GM12891 (cell line): ENCODE results near the gene KIF24.
"Not testable (repeated sequence)": the region's sequence is repeated elsewhere in the genome, so short reads cannot be mapped to it uniquely, and the experiment has no call there.

Experiments used
- PAX5 ChIP-seq: IDR thresholded peaks from 2 replicates; pipeline ENCODE4 v1.6.1; 2011; ENCODE audit warnings: low read length, moderate library complexity, mild to moderate bottlenecking; ENCODE audit not compliant: insufficient read depth, severe bottlenecking
- POLR2A ChIP-seq: IDR thresholded peaks from 2 replicates; pipeline ENCODE4 v1.6.1; 2011; ENCODE audit warnings: low read depth, low read length, control low read depth
- POLR2AphosphoS5 ChIP-seq: IDR thresholded peaks from 2 replicates; pipeline ENCODE4 v1.6.1; 2011; ENCODE audit warnings: low read depth, low read length, control low read depth
- POU2F2 ChIP-seq: IDR thresholded peaks from 2 replicates; pipeline ENCODE4 v1.6.1; 2011; ENCODE audit warnings: low read depth, mild to moderate bottlenecking, control low read depth, low read length, moderate library complexity
- SPI1 ChIP-seq: IDR thresholded peaks from 2 replicates; pipeline ENCODE4 v1.6.1; 2011; ENCODE audit warnings: low read depth, low read length, control low read depth
- TAF1 ChIP-seq: IDR thresholded peaks from 2 replicates; pipeline ENCODE4 v1.6.1; 2011; ENCODE audit warnings: low read depth, low read length, control low read depth

- TF ChIP-seq POLR2AphosphoS5, POLR2A, PAX5, SPI1, TAF1, POU2F2: not testable (repeated sequence)
These were observed 23.1 kb upstream of the KIF24 start for GRCh38 chr9:34352122-34352652.
